Mesendoderm (in vitro differentiated cells): ENCODE data around the gene SOX18.
A peak's percentile ranks its signal among the peaks of the same experiment; 100 is the strongest.

ENCODE experiments used
- DNase-seq: peaks from one replicate; pipeline ENCODE4 v3.0.0; 2013
- H2AK5ac ChIP-seq: 2 replicates; pipeline ENCODE4 v1.6.1; 2013; ENCODE audit warnings: low read length, inconsistent platforms
- H2BK120ac ChIP-seq: 2 replicates; pipeline ENCODE4 v1.6.1; 2013; ENCODE audit warnings: low read depth, mild to moderate bottlenecking, low read length, moderate library complexity, mixed read lengths
- H2BK15ac ChIP-seq: replicated peaks from 2 replicates; pipeline ENCODE4 v1.6.1; 2013; ENCODE audit warnings: low read depth, mild to moderate bottlenecking, moderate library complexity
- H2BK5ac ChIP-seq: 2 replicates; pipeline ENCODE4 v1.6.1; 2013; ENCODE audit warnings: low read length, inconsistent platforms
- H3K18ac ChIP-seq: 2 replicates; pipeline ENCODE4 v1.6.1; 2013; ENCODE audit warnings: mild to moderate bottlenecking, low read length, mixed read lengths
- H3K23ac ChIP-seq: one replicate; pipeline ENCODE4 v1.6.1; 2013; ENCODE audit warnings: low read length
- H3K27ac ChIP-seq: 2 replicates; pipeline ENCODE4 v1.5.1; 2013; ENCODE audit warnings: low read depth, mild to moderate bottlenecking, inconsistent platforms, low read length, moderate library complexity
- H3K27me3 ChIP-seq: 2 replicates; pipeline ENCODE4 v1.6.1; 2013; ENCODE audit warnings: low read length, control low read depth, mild to moderate bottlenecking, inconsistent platforms; ENCODE audit not compliant: insufficient read depth, poor library complexity
- H3K36me3 ChIP-seq: 2 replicates; pipeline ENCODE4 v1.6.1; 2013; ENCODE audit warnings: low read length, inconsistent platforms; ENCODE audit not compliant: control insufficient read depth, insufficient read depth
- H3K4ac ChIP-seq: one replicate; pipeline ENCODE4 v1.6.1; 2013; ENCODE audit warnings: low read depth, mild to moderate bottlenecking, low read length, moderate library complexity
- H3K4me1 ChIP-seq: 2 replicates; pipeline ENCODE4 v1.6.1; 2013; ENCODE audit warnings: low read depth, low read length, inconsistent platforms; ENCODE audit not compliant: control insufficient read depth
- H3K4me2 ChIP-seq: 2 replicates; pipeline ENCODE4 v1.6.1; 2013; ENCODE audit warnings: low read length
- H3K4me3 ChIP-seq: 2 replicates; pipeline ENCODE4 v1.5.1; 2013; ENCODE audit warnings: mild to moderate bottlenecking, low read length
- H3K56ac ChIP-seq: one replicate; pipeline ENCODE4 v1.6.1; 2013; ENCODE audit warnings: low read length
- H3K79me1 ChIP-seq: 2 replicates; pipeline ENCODE4 v1.6.1; 2013; ENCODE audit warnings: low read length, inconsistent platforms
- H3K79me2 ChIP-seq: 2 replicates; pipeline ENCODE4 v1.6.1; 2013; ENCODE audit warnings: mild to moderate bottlenecking, low read length; ENCODE audit not compliant: control insufficient read depth, insufficient read depth
- H3K9ac ChIP-seq: 2 replicates; pipeline ENCODE4 v1.6.1; 2013; ENCODE audit warnings: low read length, inconsistent platforms
- H4K5ac ChIP-seq: one replicate; pipeline ENCODE4 v1.6.1; 2013; ENCODE audit warnings: low read length
- H4K8ac ChIP-seq: one replicate; pipeline ENCODE4 v1.6.1; 2013; ENCODE audit warnings: low read depth, mild to moderate bottlenecking, control low read depth, low read length, moderate library complexity
- WGBS: extraction: QIAGEN DNeasy Blood & Tissue Kit; methylation state at CpG from one replicate; pipeline ENCODE4 v1.1.7; 2013; ENCODE audit warnings: low lambda C conversion rate, missing lambda C conversion rate; ENCODE audit not compliant: insufficient coverage; ENCODE audit errors: extremely low coverage; 5-methylcytosine and 5-hydroxymethylcytosine counted together

Gene SOX18

DNA sequence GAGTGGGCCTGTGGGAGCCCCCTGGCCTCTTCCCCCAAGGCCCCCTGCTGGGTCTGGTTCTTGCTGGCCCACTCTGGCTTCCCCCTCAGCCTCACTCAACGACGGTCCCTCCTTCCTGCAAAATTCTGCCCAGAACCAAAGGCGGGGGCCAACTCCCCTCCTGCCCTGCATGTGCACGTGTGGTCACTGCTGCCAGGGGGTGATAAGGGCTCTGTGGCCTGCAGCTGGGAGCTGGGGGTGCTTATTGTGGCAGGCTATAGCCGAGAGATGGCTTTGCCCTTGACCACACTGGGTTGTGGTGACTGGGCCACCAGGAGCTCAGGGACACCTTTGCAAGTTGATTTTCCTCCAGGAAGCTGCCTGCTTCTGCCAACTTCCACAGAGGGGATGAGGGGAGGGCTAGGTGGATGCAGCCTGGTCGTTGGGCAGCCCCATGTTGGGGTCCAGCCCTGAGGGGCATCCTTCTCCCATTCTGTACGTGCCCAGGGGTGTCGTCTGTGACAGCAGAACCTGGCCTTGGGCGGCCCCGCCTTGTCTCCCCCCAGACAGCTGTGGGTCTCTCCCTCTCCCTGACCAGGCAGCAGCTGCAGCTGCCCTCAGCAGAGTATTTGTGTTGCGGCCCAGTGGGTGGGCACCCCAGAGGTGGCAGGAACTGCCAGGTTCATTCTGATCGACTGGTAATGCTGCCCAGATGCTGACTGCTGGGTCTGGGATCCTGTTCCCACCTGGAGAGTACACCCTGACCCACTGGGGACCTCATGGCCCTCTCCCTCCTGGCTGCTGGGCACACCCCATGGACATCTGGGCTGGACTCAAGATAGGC is 19.2 kb upstream of the SOX18 start:
- Histone ChIP-seq H3K23ac (no peak overlapping the region), H3K79me1 (peaks cover 2% of the 10 kb centered on the region), H3K18ac (no peak overlapping the region), H4K8ac (no peak overlapping the region), H3K4ac (no peak overlapping the region), H3K4me1 (peaks cover 3% of the 10 kb centered on the region), H2AK5ac (no peak overlapping the region), H3K79me2 (no peaks in the 10 kb centered on the region), H3K27me3 (no peaks in the 10 kb centered on the region), H3K4me3 (no peak overlapping the region), H2BK15ac (no peak overlapping the region), H3K27ac (no peak overlapping the region), H3K9ac (no peak overlapping the region), H4K5ac (no peak overlapping the region), H3K56ac (no peak overlapping the region), H2BK5ac (no peak overlapping the region), H3K4me2 (no peak overlapping the region), H2BK120ac (no peak overlapping the region), H3K36me3 (no peaks in the 10 kb centered on the region)
- no CpG with 5 or more reads among the region's 12 CpGs for WGBS
- no peak for DNase-seq

DNA sequence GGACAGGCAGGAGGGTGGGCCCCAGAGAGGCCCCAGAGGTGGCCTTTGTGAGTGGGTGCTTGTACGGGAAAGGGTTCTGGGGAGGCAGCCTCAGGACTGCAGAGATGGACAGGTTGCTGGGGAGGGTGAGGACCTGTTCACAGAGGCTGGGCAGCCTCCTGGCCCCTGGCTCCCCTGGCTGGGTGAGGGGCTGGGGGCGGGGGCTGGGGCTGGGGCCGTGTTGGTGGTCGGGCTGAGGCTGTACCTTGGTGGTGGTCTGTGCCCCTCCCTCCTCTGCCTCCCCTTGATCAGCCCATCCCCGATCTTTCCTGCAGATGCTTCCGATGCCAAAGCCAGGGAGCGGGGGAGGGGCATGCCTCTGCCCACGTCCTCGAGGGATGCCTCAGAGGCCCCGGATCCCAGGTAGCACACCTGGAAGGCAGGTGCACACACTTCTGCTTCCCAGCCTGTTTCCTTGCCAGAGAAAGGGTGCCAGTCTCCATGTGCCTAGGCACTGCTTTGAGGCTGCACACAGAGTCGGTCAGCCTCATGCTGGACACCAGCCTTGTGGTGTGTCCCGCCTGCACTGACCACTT is 18.4 kb upstream of the SOX18 start:
- no peak overlapping the region for H2BK5ac ChIP-seq
- no peak overlapping the region for H2BK15ac ChIP-seq
- DNase-seq = no peak
- no peaks in the 10 kb centered on the region for H3K27me3 ChIP-seq
- no peak overlapping the region for H3K18ac ChIP-seq
- H4K8ac ChIP-seq = no peak overlapping the region
- no peak overlapping the region for H3K9ac ChIP-seq
- H3K79me1 ChIP-seq = peaks cover 2% of the 10 kb centered on the region
- no peak overlapping the region for H2BK120ac ChIP-seq
- H3K56ac ChIP-seq = no peak overlapping the region
- no peak overlapping the region for H3K27ac ChIP-seq
- no peak overlapping the region for H3K4me3 ChIP-seq
- H3K4ac ChIP-seq = no peak overlapping the region
- H3K23ac ChIP-seq = no peak overlapping the region
- no CpG with 5 or more reads among the region's 12 CpGs for WGBS
- peaks cover 3% of the 10 kb centered on the region for H3K4me1 ChIP-seq
- no peaks in the 10 kb centered on the region for H3K79me2 ChIP-seq
- H2AK5ac ChIP-seq = no peak overlapping the region
- H3K4me2 ChIP-seq = no peak overlapping the region
- H3K36me3 ChIP-seq = no peaks in the 10 kb centered on the region
- no peak overlapping the region for H4K5ac ChIP-seq

DNA sequence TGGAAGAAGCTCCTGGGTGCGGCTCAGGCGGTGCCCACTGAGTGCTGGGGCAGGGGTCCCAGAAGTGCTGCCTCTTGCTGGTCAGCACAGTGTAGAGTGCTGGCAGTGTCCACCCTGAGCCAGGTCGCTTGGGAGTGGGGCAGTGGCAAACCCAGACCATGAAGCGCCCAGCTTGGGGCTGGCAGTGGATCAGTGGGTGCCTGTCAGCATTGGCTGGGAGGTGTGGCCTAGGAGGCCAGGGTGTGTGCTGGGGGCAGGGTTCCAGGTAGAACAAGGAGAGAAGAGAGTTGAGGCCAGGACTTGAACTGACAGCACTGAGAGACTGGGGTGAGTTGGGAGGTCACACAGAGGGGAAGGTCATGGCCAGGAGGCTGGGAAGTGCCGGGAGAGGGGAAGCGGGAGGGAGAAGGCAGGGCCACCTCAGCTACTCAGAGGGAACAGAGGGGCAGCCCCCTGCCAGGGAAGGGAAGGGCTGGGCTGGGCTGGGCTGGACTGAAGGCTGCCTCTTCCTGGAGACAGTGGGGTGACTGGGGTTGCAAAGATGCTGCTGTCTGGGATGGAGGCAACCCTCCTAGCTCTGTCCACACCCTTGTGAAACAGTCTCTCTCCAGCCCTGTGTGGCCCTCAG is 17.7 kb upstream of the SOX18 start:
- Histone ChIP-seq H3K79me2 (no peaks in the 10 kb centered on the region), H3K56ac (no peak overlapping the region), H2AK5ac (no peak overlapping the region), H3K36me3 (no peaks in the 10 kb centered on the region), H3K79me1 (peaks cover 2% of the 10 kb centered on the region), H3K4me2 (no peak overlapping the region), H3K27me3 (no peaks in the 10 kb centered on the region), H3K23ac (no peak overlapping the region), H3K9ac (no peak overlapping the region), H4K5ac (no peak overlapping the region), H3K4me1 (peaks cover 3% of the 10 kb centered on the region), H4K8ac (no peak overlapping the region), H2BK120ac (no peak overlapping the region), H3K4me3 (no peak overlapping the region), H3K27ac (no peak overlapping the region), H2BK5ac (no peak overlapping the region), H2BK15ac (no peak overlapping the region), H3K4ac (no peak overlapping the region), H3K18ac (no peak overlapping the region)
- DNase-seq = no peak
- WGBS = no CpG with 5 or more reads among the region's 6 CpGs

DNA sequence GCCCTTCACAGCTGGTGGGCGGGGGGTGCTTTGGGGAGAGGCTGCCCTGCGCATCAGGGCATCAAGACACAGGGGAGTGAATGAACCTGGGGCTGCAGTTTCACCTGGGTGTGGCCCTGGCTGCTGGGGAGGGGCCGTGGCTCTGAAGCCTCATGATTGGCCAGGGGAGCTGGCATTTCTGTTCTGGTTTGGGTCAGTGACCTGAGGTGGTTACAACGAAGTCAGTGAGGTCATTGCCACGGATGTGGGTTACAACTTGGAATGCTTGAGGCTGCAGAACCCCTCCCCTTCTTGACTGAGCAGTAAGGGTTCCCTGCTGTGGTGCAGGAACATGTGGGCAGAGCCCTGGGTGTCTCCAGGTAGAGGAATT is 16.5 kb upstream of the SOX18 start:
- H3K18ac ChIP-seq = no peak overlapping the region
- H3K27me3 ChIP-seq = no peaks in the 10 kb centered on the region
- no peak overlapping the region for H3K23ac ChIP-seq
- no peak overlapping the region for H3K9ac ChIP-seq
- no peak overlapping the region for H4K5ac ChIP-seq
- no peaks in the 10 kb centered on the region for H3K36me3 ChIP-seq
- no peak overlapping the region for H2BK120ac ChIP-seq
- no peak overlapping the region for H3K4me2 ChIP-seq
- H3K4me1 ChIP-seq = peaks cover 3% of the 10 kb centered on the region
- WGBS = no CpG with 5 or more reads among the region's 5 CpGs
- H3K4ac ChIP-seq = no peak overlapping the region
- peaks cover 2% of the 10 kb centered on the region for H3K79me1 ChIP-seq
- H3K27ac ChIP-seq = no peak overlapping the region
- H2AK5ac ChIP-seq = no peak overlapping the region
- H2BK15ac ChIP-seq = no peak overlapping the region
- H4K8ac ChIP-seq = no peak overlapping the region
- no peaks in the 10 kb centered on the region for H3K79me2 ChIP-seq
- no peak overlapping the region for H3K56ac ChIP-seq
- no peak overlapping the region for H3K4me3 ChIP-seq
- no peak overlapping the region for H2BK5ac ChIP-seq
- peak; percentile 89 for DNase-seq

DNA sequence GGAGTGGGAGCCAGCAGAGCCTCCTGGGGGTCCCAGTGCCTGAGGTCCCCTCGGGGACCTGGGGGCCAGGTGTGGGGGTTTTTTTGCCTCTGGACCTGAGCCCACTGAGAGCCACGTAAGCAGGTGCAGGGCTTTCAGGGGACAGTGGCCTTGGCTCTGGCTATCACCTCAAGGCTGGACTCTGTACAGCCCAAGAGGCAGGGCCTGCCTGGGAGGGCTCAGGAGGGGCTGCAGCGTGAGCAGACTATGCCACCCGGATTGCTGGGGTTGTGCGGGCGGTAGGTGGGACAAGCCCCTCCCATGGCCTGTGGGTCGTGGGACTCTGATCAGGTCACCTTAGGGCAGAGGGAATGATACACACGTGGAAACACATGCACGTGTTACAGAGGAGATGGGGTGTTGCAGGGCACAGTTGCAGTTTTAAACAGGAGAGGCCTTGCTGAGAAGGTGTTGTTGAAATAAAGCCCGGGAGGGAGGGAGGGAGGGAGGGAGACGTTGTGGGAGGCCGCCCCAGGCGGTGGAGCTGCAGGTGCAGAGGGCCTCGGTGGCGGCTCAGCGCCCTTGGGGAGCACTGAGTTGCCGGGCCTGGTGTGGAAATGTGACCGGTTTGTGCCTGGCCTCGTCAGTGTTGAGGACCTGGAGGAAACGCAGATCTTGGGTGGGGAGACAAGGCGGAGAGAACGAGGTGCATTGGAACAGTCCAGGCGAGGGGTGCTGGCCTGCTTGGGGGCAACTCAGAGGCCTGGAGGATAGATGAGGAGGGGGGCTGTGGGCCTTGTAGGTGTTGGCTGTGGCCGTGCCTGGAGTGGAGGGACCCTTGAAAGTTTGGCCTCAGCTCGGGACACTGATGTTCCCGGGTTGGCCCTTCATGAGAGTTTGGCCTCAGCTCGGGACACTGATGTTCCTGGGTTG is 15.9 kb upstream of the SOX18 start:
- H3K4me3 ChIP-seq = no peak overlapping the region
- no peaks in the 10 kb centered on the region for H3K79me2 ChIP-seq
- H3K56ac ChIP-seq = peak overlapping the region; percentile 3
- H2BK120ac ChIP-seq = no peak overlapping the region
- no peak overlapping the region for H4K8ac ChIP-seq
- no peaks in the 10 kb centered on the region for H3K27me3 ChIP-seq
- no peak overlapping the region for H2BK15ac ChIP-seq
- no peak for DNase-seq
- H3K18ac ChIP-seq = no peak overlapping the region
- H3K23ac ChIP-seq = no peak overlapping the region
- no peak overlapping the region for H2AK5ac ChIP-seq
- peaks cover 2% of the 10 kb centered on the region for H3K79me1 ChIP-seq
- no peak overlapping the region for H3K9ac ChIP-seq
- no peak overlapping the region for H3K4ac ChIP-seq
- no peak overlapping the region for H4K5ac ChIP-seq
- no peak overlapping the region for H2BK5ac ChIP-seq
- no peak overlapping the region for H3K4me2 ChIP-seq
- H3K27ac ChIP-seq = no peak overlapping the region
- H3K4me1 ChIP-seq = peaks cover 3% of the 10 kb centered on the region
- WGBS = no CpG with 5 or more reads among the region's 27 CpGs
- H3K36me3 ChIP-seq = no peaks in the 10 kb centered on the region
